ENCODE results near the gene MYADM. TPM values are rescaled to one million over a fixed set of nuclear protein-coding genes. Genes with fewer than 3 reads are reported as not detected.
"Not testable (repeated sequence)": the region's sequence is repeated elsewhere in the genome, so short reads cannot be mapped to it uniquely, and the experiment has no call there.

Gene MYADM, protein sequence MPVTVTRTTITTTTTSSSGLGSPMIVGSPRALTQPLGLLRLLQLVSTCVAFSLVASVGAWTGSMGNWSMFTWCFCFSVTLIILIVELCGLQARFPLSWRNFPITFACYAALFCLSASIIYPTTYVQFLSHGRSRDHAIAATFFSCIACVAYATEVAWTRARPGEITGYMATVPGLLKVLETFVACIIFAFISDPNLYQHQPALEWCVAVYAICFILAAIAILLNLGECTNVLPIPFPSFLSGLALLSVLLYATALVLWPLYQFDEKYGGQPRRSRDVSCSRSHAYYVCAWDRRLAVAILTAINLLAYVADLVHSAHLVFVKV
- total RNA-seq: 9.8 and 11.0 TPM in 2 replicates

DNA sequence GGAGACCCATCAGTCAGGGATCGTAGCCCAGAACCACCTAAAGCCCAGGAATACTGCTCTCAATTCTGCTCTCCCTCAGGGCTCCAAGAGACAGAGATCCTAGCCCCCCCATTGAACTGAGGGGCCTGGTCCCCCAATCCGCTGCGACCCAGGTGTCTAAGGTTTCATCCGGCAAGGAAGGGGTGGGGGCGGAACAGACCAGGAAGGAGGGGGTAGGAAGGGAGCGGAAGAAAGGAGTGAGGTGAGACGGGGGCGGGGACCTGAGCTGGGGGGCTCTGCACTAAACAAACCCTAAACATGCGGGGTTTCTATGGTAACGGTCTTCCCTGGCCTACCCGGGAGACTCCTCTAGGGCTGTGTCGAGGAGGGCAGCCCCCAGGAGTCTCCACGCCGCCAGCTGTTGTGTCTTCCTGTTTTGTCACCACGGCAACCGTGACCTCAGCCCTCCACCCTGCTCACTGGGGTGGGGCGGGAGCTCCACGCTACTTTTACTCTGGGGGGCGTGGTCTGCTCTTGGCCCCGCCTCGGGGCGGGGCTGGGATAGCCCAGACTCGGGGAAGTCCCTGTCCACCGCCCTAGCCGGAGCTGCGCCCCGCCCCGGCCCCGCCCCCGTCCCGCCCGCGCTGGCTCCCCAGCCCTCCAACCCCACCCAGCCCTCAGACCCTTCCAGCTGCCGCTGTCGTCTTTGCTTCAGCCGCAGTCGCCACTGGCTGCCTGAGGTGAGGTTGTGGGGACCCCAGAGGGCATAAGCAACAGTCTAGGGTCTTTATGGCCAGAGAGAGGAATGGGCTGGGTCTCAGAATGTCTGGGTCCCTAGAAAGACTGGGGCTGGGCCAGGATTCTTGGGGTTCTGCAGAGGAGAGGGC is at the start of gene MYADM:
Gene MYADM (plus strand): TSS at position 659 of the 866 bp plus-strand sequence. CDS start 5,647 bp downstream, outside the sequence.
- DNase-seq (ENCODE audit: low read depth, low spot score): peak; percentile 96

DNA sequence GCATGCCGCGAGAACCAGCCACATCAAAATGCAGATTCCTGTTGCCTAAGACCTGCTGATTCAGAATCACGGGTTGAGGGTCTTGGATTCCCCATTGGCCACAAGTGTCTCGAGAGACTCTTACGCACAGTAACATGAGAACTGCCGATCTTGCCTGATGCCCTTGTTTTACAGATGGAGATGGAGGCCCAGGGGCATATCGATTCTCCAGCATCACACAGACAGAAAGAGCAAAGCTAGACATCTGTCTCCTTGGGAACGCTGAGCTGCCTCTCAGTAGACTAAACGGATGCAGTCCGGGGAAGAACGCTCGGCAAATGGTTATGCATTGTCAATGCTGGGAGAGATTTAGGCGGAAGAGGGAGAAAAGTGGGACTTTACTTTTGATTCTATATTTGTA is 48.9 kb upstream of the MYADM start:
- no peak for DNase-seq (ENCODE audit: low read depth, low spot score)

DNA sequence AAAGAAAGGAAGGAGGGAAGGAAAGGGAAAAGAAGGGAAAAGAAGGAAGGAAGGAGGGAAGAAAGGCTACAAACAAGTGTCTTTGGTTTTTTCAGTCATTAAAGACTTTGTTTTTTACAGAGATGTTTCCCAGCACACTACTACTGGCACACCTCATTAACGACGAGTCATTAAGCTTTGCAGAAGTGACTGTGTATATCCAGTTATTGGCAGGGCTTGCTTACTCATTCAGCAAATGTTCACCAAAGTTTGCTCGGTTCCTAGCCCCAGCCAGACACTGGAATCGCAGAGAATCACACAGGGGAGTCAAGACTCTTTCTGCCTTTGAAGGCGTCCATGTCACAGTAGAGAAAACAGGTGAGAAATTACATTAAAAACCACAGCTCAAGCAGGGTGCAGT is 47.8 kb upstream of the MYADM start:
- DNase-seq (ENCODE audit: low read depth, low spot score): no peak

DNA sequence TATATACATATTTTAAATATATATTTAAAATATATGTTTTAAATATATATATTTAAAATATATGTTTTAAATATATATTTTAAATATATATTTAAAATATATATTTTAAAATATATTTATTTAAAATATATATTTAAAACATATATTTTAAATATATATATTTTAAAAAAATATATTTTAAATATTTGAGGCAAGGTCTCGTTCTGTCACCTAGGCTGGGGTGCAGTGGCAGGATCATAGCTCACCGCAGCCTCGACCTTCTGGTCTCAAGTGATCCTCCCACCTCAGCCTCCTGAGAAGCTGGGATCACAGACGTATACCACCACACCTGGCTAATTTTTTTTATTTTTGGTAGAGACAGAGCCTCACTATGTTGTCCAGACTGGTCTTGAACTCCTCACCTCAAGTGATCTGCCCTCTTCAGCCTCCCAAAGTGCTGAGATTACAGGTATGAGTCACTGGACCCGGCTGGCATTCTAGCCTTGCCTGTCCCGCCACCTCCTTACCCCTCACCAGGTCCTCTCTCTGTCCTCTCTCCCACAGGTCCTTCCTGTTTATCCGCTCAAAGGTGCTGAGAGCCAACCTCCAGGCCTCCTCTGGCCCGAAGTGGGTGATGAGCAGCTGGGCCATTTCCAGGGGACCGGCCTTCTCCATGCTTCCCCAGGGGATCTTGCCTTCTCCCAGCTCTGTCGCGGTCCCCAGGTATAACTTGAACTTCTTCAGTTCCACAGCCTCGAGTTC is 44.1 kb upstream of the MYADM start:
- no peak for DNase-seq (ENCODE audit: low read depth, low spot score)

DNA sequence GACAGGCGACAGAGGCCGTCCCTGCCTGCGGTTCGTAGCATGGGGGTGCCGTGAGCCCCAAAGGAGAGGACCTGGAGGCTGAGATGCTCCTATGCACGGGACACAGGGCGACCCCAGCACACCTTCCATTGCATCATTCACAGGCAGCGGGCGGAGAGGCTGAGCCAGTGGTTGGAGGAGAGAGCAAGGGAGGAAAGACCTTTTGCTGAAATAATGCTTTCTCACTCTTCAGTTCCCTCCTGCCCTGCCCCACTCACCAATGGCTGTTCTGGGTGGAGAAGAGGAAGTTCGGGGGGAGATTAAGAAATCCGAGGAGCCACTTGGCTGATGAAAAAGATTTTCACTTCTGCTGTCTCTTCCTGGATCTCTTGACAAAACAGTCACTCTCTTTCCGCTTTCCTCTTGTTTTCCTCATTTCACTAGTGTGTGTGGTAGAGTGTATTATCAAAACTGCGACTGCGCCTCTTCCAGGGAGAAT is 43.5 kb upstream of the MYADM start, which contains the start of gene NLRP12:
Gene NLRP12 (minus strand): TSS at position 181 of the 478 bp plus-strand sequence. CDS start 140 bp downstream, at position 41.
- DNase-seq (ENCODE audit: low read depth, low spot score): no peak

DNA sequence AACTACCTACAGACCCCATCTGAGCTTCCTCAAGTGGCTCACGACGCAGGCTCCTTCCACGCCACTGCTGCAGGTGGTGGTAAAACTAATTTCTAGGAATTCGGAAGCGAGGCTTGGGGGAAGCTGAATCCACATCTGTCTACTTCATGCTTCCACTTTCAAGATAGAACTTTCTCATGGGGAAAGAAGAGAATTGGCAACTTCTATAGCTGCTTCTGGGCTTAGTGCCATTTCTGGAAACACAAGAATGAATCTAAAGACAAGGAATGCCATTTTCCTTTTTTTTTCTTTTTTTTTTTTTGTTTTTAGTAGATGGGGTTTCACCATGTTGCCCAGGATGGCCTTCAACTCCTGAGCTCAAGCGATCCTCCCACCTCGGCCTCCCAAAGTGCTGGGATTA is 40.8 kb upstream of the MYADM start:
- DNase-seq (ENCODE audit: low read depth, low spot score): no peak

DNA sequence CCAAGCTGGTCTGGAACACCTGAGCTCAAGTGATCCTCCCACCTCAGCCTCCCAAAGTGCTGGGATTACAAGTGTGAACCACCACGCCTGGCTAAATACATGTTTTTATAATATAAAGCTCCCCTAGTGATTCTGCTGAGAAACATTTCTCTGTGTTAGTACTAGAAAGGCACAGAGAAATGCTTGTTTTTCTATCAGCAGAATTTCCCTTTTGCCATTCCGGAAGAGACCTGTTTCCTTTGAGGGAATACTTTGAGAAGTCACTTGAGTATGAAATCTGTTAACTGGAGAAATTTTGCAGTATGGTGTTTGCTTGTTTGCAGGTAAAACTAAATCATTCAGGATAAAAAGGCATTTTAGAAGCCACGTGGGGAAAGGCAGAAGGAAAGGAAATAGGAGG is 39.2 kb upstream of the MYADM start:
- DNase-seq (ENCODE audit: low read depth, low spot score): no peak

DNA sequence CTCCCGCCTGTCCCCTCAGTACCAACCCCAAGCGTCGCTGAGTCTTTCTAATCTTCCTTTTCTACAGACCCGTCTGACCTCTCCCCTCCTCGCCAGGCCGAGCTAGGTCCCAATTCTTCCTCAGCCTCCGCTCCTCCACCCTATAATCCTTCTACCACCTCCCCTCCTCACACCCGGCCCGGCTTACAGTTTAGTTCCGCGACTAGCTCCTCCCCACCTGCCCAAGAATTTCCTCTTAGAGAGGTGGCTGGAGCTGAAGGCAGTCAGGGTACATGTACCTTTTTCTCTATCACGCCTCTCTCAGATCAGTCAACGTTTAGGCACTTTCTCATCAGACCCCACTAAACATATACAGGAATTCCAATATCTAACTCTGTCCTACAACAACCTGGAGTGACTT is 34.8 kb upstream of the MYADM start:
- not testable (repeated sequence) for DNase-seq (ENCODE audit: low read depth, low spot score)

DNA sequence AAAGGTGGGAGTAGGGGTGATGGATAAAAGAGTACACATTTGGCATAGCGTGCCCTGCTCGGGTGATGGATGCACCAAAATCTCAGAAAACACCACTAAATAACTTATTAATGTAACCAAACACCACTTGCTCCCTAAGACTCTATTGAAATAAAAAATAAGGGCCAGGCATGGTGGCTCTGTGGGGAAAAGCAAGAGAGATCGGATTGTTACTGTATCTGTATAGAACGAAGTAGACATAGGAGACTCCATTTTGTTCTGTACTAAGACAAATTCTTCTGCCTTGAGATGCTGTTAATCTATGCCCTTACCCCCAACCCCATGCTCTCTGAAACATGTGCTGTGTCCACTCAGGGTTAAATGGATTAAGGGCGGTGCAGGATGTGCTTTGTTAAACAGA is 29.2 kb upstream of the MYADM start:
- DNase-seq (ENCODE audit: low read depth, low spot score): not testable (repeated sequence)

DNA sequence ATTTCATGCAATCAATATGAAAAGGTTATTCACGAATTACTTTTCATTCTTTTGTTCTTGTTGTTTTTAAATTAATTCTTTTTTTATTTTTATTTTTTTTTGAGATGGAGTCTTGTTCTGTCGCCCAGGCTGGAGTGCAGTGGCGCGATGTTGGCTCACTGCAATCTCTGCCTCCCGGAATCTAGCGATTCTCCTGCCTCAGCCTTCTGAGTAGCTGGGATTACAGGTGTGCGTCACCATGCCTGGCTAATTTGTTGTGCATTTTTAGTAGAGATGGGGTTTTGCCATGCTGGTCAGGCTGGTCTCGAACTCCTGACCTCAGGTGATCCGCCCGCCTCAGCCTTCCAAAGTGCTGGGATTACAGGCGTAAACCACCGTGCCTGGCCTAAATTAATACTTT is 27.4 kb upstream of the MYADM start:
- DNase-seq (ENCODE audit: low read depth, low spot score): not testable (repeated sequence)

DNA sequence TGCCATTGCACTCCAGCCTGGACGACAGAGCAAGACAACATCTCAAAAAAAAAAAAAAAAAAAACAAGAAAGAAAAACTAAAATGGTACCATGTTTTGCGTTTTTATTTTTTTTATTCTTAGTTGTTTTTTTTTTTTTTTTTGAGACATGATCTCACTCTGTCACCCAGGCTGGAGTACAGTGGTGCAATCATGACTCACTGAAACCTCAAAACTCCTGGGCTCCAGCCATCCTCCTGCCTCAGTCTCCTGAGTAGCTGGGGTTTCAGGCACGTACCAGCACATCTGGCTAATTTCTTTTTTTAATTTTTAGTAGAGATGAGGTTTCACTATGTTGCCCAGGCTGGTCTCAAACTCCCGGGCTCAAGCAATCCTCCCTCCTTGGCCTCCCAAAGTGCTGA is 26.8 kb upstream of the MYADM start:
- not testable (repeated sequence) for DNase-seq (ENCODE audit: low read depth, low spot score)

DNA sequence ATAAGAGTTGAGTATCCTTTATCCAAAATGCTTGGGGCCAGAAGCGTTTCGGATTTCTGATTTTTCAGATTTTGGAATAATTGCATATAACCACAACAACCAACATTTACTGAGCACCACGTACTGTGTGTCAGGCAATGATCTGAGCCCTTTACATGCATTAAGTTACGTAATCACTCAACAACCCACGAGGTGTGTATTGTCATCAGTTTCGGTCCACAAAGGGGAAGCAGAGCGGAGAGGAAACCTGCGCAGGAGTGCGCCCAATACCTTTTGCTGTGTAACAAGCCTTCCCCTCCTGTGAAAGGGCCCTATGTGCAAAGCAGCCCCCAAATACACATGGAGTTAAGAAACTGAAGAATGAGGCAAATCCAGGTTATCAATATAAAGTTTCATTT is 22.8 kb upstream of the MYADM start:
- DNase-seq (ENCODE audit: low read depth, low spot score): no peak

DNA sequence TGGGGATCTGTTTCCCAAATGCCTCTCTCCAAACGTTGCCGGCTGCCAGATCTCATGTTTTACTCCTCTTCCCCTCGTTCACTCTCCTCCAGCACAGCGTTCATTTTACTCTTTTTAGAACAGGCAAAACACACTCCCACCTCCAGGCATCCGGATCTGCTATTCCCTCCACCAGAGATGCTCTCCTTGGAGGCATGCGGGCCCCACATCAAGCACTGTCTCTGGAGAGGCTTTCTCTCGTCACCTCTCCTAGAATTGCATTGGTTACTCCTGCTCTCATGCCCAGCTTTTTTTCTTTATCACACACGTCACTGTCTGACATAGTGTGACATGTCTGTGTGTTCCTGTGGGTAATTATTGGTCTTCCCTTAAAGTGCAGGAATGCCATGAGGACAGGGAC is 20.1 kb upstream of the MYADM start:
- DNase-seq (ENCODE audit: low read depth, low spot score): no peak

DNA sequence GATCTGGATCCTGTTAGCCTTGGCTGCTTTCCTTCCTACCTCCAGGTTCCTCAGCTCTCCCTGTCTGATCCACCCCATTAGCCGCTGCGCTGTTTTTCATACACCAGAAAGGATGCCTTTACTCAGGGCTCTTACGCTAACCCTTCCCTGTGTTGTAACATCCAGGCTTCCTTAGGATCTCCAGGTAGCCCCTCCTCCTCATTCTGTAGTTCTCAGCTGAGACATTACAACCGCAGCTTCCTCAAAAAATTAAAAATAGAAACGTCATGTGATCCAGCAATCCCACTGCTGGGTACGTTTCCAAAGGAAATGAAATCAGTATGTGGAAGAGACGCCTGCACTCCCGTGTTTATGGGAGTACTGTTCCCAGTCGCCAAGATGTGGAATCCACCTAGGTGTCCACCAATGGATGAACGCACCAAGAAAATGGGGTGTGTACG is 18.4 kb upstream of the MYADM start:
- peak; percentile 75 for DNase-seq (ENCODE audit: low read depth, low spot score)

DNA sequence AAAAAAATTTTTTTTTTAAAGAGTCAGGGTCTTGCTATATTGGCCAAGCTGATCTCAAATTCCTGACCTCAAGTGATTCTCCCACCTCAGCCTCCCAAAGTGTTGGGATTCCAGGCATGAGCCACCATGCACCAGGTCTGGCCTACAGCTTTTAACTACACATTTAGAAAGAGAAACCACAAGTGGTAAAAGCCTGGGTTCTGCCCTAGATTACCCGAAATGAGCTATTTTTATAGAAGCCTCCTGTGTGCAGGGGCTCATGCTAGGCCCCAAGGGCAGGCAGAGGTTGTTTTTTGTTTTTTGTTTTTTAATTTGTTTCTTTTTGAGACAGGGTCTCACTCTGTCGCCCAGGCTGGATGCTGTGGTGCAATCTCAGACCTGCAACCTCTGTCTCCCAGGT is 14.0 kb upstream of the MYADM start:
- DNase-seq (ENCODE audit: low read depth, low spot score): no peak

DNA sequence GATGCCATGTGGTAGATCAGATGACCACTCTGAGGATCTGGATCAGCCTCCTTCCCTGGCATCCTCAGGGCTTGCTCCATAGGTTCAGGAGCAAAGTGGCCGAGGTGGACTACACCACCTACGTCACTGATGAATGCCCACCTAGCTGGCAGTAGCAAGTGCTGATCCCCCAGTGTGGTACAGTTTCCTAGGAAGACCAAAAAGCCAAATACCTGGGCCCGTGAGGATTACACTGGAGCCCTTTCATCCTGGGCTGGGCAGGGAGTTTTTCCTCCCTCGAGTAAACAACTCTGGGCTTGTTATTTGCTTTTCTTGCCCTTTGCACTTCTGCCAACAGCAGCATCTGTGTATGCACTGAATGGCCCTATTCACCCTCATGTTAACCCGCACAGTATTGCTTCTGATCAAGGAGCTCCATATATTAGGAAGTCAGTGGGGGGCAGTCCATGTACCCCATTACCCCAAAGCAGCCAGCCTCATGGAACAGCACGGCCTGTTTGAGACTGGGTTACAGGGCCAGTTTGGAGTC is 3.3 kb upstream of the MYADM start:
- DNase-seq (ENCODE audit: low read depth, low spot score): no peak

DNA sequence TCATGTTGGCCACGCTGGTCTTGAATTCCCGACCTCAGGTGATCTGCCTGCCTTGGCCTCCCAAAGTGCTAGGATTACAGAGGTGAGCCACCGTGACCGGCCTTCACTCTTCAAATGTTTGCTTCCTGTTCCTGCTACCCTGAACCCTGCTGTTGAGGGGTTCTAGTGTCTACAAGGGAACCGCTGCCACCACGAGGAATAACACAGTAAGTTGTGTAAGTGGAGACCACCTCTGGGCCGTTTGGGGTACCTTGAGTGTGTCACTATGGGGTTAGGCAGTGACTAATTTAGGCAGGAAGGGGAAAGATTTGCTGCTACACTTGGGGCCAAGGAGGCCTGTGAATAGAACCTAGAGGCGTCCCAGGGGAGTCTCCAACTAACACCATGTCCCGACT is 2.2 kb upstream of the MYADM start:
- no peak for DNase-seq (ENCODE audit: low read depth, low spot score)

DNA sequence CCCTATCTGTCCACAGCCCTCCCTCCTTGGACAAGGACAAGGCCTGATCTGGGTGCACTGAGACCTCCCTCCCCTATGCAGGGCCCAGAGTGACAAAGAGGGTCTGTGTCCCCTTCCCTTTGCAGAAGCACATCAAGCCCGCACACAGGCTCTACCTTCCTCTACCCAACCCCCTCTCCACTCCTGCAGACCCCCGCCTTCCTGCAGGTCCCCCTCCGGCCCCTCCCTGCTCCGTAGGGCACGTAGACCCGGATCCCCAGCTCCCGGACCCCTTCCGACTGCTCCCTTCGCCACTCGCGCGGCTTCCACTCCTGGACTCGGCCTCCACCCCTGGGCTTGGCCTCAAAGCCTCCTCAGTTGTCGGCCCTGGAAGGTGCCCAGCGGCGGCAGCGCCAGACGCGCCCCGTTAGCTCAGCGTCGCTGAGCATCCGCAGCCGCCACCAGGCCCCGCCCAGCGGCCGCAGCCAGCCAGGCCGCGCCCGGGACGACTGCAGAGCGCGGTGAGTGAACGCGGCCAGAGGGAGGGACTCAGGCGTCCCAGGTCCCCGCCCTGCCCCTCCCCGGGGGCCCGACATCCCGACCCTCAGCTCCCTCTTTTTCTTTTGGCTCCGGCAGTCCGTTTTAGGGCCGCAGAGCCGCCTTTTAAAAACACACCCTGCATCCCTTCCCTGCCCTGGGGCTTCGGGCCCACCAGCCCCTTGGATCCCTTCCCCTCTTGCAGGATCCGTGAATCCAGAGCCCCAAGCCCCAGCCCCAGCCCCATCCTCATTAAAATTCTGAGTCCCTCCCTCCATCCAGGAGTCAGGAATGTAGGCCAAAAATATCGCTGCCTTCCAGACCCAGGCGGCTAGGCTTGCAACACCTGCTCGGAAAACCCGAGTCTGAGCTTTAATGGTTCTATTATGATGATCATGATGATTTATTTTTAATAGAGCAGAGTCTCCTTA is 1.5 kb upstream of the MYADM start:
- DNase-seq (ENCODE audit: low read depth, low spot score): no peak

DNA sequence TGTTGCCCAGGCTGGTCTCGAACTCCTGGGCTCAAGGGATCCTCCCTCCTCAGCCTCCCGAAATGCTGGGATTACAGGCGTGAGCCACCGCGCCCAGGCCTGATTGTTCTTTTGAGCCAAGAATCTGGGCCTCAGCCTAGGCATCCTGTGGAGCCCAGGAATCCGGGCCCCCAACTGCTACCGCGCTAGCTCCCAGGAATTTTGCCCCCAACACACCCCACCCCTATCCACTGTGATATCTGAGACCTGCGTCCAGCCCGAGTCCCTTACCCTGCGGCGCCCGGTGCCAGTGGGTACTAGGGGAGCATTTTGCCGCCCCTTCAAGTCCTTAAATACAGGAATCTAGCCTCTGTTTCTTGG is 838 bp upstream of the MYADM start:
- no peak for DNase-seq (ENCODE audit: low read depth, low spot score)

Measured in pulmonary artery endothelial cell (primary cell).